GM21619 (cell line): ENCODE data around the gene ARHGAP26.

ENCODE experiments used
- ATAC-seq: cut with Tn5 transposase; IDR thresholded peaks from one replicate; pipeline ENCODE4 v1.9.1; 2021; ENCODE audit not compliant: unreplicated experiment

The ARHGAP26 gene

DNA sequence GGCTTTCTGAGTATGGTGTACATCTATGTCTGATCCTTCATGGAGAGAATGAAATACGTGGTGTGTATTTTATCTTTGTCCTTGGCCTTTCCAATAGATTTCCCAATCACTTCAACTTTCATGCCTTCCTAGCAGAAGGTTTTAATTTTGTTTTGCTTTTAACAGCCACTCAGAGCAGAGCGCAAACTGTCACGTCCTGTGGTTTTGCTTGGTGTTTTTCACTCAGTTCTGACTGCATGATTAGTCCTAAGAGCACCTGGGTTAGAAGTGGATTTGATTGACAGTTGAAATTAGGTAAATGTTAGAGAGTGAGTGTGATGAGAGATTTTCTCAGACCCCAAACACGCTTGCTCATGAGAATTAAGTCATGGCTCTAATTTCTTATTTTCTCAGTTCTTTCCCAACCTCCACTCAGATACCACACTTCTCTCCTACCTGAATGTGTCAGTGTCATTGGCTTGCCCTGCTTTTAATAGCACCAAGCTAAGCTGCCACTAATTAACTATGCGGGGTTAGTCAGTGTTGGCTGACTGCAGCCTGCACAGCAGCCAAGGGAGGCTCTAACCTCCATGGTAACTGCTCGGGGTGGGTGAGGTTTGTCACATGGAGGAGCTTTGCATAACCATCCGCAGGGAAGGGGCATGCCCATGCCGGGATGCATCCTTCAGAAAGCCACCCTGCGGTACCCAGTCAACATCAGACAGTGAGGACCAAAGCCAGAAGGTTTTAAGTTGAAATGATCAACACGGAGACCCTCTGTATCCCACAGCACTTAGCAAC lies 459.9 kb downstream of the ARHGAP26 start:
- ATAC-seq, result peak; percentile 85

DNA sequence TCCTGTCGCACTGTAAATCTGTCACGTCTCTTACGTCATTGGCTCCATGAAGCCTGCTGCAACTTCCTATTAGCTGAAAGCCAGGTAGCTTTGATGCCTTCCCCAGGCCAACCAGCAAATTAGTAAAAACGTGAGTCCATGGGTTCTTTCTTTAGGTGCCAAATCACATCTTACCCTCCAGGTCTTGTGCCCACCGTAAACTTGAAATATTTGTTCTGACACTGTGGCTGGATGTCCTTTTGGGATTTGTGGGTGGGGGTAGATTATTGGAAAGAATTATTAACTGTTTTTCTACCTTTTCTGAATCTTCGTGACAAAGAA lies 460.5 kb downstream of the ARHGAP26 start:
- ATAC-seq, result no peak

DNA sequence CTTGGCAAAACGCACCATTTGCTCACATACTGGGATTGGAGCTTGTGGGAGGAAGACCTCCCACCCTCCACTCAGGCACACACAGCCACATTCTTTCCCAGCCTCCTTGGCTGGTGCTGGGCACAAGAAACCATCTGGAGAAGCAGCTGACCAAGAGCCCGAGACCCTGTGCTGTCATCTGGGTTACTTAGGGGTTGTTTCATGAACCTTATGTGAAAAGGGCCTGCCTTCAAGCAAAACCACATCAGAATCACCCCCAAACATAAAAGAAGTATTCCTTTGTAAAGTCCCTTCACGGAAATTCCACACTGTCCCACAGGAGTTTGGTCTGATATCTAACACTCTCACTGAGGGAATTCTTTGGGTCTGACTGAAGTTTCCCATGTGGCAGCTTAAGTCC lies 461.2 kb downstream of the ARHGAP26 start:
- no peak for ATAC-seq

DNA sequence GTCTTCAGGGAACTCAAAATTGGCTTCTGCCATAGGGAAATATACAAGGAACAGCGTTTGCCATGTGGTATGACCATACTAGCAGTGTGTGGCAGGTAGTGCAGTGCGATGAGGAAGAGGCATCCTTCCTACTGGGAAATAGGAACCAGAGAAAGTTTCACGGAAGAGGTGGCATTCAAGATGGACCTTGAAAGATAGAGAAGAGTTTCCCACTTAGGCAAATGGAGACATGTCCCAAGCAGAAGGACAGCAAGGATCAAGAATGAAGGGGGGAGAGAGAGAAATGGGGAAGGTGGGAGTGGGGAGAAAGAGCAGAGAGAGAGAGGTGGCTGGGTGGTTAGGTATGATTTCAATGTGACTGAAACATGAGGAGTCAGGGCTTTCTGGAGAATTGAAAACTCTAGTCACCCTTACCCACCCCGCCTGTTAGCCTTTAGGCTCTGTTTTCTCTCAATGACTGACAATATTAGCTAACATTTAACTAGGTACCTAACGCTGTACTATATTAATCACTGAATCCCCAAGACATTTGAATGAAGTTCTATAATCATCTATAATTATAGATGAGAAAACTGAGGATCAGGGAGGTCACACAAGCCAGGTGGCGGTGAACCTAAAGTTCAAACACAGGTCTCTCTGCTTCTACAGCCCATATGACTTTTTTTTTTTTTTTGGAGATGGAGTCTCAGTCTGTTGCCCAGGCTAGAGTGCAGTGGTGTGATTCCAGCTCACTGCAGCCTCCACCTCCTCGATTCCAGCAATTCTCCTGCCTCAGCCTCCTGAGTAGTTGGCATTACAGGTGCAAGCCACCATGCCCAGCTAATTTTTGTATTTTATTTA lies 462.0 kb downstream of the ARHGAP26 start:
- ATAC-seq, result peak; percentile 34

DNA sequence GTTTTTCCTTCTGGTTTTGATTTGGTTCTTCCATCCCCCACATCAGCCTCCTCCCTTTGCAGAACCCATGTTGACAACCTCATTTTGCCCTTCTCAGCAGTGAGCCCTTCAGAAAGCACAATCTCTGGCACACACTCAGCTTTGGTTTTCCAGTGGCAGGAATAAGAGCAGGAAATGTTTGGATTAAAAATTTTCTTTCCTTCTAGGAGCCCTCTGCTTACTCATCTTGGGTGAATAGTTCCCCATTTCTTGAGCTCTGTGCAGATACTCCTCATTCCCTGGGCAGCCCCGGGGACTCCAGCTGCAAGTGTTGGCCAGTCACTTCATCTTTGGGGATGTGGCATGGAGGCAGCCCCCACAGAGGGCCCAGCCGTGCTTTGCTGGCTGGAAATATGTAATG lies 462.9 kb downstream of the ARHGAP26 start:
- ATAC-seq, result no peak

DNA sequence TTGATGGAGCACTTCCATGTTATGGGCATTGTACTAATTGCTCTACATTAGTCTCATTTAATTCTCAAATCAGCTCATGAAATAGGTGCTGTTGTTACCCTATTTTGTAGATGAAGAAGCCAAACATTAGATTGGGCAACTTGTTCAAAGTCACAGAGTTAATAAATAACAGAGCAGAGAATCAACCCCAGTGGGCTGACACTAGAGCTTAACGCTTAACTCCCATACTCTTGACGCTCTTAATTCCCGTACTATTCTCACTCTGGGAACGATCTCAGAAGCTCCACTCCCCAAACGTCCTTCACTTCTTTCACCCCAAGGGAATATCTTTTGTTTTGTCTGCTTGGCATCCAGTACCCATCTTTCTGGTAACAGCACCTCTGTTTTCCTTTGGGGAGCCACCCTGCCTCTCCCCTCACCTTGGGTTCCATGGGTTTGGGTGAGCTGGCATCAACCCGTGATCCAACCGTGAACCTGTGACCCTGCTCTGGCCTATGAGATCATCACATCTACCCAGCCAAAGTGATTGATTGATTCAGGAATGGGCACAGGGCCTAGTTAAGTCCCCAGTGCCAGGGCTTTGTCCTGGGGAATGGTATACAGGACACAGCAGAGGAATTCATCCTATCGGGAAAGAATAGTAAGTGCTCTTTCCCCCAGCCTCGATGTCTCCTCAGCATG lies 464.1 kb downstream of the ARHGAP26 start:
- ATAC-seq, result no peak

DNA sequence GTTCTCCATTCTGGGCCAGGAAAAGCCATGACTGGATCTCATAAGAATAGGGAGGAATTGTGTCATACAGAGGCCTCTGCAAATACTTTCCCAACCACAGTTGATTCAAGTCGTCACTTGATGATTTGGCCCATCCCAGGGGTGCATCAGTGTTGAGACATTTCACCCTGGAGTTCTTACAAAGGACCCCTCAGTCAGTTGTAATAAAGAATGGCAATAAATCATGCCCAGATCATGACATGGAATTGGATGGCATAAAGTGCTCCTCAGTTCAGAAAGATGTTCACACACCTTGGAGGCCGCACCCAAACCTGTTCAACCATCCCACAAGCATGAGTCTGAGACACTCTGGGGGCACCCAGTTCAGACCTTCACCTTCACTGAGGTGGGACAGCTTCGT lies 465.2 kb downstream of the ARHGAP26 start:
- no peak for ATAC-seq

DNA sequence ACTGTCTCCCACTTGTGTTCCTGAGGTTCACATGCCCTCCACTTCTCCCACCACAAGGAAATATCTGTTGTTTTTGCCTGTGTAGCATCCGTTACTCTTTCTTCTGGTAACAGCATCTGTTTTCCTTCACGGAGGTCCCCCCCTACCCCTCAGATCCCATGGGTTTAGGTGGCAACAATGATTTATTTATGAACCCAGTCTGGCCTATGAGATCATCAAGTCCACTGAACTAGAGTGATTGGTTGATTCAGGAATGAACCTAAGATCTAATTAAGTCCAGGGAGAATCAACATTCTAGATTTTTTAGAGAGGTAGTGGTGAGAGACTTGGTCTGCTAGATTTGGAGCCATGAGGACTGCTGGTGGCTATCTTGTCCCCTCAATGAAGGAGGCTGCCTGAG lies 466.5 kb downstream of the ARHGAP26 start:
- no peak for ATAC-seq

DNA sequence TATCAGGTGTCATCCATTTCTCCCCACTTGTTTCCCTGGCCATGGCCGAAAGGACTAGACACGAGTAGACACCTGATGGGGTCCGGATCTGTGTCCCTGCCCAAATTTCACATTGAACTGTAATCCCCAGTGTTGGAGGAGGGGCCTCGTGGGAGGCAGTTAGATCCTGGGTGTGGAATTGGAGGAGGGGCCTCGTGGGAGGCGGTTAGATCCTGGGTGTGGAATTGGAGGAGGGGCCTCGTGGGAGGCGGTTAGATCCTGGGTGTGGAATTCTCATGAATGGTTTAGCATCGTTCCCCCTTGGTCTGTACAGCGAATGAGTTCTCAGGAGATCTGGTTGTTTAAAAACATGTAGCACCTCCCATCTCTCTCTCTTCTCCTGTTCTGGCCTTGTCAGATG lies 467.5 kb downstream of the ARHGAP26 start:
- ATAC-seq, result no peak

DNA sequence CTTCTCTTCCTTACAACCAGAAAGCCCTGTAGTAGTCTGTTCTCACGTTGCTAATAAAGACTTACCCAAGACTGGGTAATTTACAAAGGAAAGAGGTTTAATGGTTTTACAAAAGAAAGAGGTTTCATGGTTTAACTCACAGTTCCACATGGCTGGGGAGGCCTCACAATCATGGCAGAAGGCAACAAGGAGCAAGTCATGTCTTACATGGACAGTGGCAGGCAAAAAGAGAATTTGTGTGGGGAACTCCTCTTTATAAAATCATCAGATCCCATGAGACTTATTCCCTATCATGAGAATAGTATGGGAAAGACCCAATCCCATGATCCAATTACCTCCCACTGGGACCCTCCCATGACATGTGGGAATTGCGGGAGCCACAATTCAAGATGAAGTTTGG lies 468.4 kb downstream of the ARHGAP26 start:
- ATAC-seq, result no peak

DNA sequence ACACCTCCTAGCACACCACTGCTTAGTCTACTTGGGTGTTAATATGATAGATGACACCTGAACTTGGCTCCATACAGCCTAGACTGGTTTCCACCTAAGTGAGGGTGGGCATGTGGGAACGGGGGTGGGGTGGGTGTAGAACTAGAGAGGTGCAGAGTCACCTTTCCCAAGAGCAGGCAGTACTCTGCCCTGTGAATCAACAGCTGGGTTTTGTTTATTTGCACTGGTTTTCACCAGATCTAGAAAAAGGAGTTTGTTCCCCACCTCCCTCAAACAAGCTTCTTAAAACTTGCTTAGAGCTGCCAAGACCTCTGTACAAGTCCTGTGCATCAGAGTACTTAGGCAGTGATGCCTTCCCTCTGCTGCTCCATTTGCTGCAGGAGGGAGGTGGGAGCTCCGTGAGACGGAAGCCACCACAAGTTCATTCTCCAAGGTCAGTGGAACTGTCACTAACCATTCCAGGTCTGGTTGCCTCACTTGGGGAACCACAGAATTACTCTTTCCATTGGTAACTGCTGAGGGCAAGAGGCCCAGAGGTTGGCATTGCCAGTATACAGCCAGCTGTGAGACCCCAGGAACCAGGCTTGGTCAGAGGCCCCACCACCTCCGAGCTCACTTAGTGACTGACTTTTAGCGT lies 469.8 kb downstream of the ARHGAP26 start:
- no peak for ATAC-seq

DNA sequence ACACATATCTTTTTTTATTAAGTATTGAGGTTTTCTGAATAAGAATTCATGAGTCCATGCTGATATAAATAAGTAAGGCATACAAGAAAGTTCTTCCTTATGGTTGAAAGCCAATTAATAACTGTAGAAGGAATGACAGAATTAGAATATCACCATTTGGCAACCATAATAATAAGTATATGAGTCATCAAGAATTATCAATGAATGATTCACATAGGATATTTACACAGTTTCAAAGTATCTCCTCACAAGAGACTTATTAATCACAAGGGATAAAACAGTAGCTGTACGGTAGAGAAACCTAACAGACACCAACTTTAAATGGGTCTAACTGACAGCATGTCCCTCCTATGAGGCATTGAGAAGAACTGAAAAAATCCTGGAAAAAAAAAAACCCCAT lies 471.7 kb downstream of the ARHGAP26 start:
- ATAC-seq, result no peak

DNA sequence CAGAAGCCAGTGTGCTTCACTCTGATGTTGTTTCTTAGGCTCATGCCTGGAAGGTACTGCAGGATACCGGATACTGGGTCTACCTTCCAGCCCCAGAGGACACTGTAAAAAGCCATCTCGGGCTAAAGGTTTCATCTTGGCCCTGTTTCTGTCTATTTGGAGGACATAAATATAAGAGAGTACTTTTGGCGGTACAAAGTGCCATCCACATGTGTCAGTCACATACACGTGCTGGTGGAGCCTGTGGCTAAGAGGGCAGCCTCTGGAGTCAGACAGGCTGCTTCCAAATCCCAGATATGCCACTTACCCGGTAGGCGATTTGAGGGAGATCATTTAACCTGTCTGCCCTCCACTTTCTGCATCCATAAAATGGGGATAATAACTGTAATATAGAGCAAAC lies 472.9 kb downstream of the ARHGAP26 start:
- no peak for ATAC-seq

DNA sequence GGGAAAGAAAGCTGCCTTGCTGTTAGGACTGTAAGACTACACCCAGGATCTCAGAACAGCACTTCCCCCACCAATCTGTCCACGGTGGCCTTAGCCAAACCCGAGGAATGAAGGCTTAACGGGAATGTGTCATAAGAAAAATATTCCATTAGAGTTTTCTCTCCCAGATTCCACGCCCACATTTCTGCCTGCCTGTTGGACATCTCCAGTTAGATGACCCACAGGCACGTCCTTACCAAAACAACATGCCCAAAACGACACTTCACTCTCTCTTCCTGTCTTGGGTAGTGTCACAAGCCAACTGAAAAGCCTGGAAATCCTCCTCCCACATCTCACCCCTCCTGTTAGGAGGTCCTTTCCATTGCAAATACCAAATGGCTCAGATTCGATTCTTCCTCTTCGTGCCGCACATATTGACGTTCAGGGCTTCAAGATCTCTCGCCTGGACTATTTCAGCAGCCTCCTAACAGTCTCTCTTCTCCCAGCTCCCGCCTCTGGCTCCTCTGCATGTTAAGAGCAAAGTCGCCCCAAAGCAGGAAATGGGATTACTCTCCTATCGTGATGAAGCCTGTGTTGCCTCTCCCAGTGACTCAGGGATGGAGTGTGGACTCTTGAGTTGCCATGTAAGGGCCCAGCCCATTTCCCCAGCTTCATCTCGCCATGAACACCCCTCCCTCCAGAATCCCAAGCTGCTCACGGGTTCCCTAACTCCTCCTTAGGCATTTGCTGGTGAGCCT lies 474.0 kb downstream of the ARHGAP26 start:
- ATAC-seq, result no peak

DNA sequence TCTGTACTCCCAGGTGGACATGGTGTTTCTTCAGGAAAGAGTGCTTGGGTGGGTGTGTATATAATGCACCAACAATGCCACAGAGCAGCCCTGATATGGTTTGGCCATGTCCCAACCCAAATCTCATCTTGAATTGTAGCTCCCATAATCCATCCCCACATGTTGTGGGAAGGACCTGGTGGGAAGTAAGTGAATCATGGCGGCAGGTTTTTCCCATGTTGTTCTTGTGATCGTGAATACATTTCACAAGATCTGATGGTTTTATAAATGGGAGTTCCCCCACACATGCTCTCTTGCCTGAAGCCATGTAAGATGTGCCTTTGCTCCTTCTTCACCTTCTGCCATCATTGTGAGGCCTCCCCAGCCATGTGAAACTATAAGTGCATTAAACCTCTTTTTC lies 474.8 kb downstream of the ARHGAP26 start:
- ATAC-seq, result no peak

DNA sequence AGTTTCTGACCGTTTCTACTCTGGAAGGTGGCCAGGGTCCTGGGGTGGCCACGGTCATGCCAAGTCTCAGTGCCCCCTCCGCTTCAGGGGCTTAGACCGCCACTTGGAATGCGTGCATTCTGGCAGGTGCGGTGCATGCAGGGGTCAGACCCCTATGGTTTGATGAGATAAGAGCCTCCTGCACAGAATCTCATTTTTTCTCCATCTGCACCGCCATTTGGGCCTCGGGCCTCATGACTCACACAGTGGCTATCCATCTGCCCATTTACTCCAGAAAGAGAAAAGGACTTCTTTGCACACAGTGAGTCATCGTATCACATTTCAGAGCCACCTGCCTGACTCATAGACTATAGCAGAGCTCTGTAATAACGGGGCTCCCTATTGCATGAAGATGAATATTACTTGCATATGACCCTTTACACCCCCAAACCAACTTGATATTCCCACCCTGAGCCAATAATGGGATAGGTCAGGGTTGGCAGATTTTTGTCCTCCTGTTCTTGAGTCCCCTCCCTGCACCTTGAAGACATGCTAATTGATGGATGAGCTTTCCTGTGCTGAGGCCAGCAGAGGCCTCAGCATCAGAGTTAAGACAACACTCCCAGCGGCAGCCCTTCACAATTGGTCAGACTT lies 475.9 kb downstream of the ARHGAP26 start:
- ATAC-seq, result no peak

DNA sequence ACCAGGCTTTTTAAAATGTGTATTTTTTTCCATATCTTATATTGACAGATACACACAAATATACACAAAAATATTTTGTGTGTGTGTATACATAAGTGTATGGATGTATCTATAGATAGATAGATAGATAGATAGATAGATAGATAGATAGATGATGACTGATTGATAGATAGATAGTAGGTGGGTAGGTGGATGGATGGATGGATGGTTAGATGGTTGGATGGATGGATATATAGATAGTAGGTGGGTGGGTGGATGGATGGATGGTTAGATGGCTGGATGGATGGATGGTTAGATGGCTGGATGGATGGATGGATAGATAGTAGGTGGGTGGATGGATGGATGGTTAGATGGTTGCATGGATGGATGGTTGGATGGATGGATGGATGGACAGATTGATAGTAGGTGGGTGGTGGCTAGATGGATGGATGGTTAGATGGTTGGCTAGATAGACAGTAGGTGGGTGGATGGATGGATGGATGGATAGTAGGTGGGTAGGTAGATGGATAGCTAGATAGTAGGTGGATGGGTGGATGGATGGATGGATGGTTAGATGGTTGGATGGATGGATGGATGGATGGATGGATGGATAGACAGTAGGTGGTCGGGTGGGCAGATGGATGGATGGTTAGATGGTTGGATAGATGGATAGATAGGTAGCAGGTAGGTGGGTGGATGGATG lies 477.1 kb downstream of the ARHGAP26 start:
- no peak for ATAC-seq

DNA sequence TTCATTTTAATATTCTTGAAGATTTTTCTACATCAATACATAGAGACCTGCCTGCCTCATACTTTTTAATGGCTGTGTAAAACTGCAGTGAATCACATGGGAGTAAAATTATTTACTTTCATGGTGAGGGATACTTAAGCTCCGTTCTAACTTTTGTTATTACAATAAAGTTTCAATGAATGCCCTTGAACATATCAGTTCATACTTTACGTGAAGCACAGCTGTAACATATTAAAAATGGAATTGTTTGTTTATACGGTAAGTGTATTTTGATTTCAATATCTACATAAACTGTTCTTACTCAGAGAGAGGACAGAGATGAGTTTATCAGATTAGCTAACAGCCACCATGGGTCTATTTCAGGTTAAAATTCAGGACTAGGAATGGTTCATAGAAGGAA lies 478.2 kb downstream of the ARHGAP26 start:
- ATAC-seq, result no peak

DNA sequence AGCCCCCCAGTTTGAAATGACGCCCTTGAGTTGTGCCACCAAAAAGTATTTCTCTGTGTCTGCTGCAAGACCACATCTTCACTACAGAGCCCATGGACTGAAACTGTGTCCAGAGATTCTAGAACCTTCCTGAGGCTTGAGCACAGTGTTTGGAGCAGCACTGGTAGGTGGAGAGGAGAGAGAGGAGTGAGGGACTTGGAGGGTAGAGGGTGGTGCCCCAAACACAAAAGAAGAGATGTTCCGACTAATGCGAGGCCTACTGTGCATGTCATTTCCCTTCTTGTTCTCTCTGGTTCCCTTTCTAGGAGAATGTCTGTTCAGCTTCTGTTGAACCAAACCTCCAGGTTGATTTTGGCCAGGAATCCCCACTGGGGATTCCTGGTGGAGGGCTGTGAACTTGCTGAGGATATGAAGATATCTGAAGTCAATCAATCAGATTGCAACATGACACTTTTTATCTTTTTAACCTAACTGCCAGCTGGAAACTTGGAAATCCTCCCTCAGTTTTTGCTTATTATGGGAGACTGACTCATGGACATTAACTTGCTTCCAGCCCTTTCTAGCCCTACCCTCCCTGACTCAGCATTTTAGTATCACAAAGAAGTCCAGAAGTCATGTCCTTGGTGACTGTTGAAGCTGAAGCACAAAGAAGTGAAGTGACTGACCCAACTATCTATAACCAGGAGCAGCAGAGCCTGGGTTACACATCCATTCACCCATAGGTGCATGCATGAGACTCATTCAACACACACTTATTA lies 478.8 kb downstream of the ARHGAP26 start:
- ATAC-seq, result no peak
